Fibroblast of skin of left quadriceps (primary cell): Measurements from ENCODE around the gene SGPL1.
A peak's percentile ranks its signal among the peaks of the same experiment; 100 is the strongest.
"Not testable (repeated sequence)": the region's sequence is repeated elsewhere in the genome, so short reads cannot be mapped to it uniquely, and the experiment has no call there.

ENCODE experiments used
- DNase-seq, 2 experiments: peaks; one replicate each; pipeline ENCODE4 v3.0.0-alpha.2; 2013; ENCODE audit warnings: low read depth in 2 of 2

SGPL1 gene, protein sequence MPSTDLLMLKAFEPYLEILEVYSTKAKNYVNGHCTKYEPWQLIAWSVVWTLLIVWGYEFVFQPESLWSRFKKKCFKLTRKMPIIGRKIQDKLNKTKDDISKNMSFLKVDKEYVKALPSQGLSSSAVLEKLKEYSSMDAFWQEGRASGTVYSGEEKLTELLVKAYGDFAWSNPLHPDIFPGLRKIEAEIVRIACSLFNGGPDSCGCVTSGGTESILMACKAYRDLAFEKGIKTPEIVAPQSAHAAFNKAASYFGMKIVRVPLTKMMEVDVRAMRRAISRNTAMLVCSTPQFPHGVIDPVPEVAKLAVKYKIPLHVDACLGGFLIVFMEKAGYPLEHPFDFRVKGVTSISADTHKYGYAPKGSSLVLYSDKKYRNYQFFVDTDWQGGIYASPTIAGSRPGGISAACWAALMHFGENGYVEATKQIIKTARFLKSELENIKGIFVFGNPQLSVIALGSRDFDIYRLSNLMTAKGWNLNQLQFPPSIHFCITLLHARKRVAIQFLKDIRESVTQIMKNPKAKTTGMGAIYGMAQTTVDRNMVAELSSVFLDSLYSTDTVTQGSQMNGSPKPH

GRCh38 chr10:70815504-70816219 lies at the start of gene SGPL1:
SGPL1 (plus strand) TSS chr10:70815948; CDS start chr10:70816854, 906 bp downstream.
- peak; percentile 49 to 60 for DNase-seq

GRCh38 chr10:70768026-70768685 lies 47.6 kb upstream of the SGPL1 start:
- DNase-seq: not testable (repeated sequence)

DNA sequence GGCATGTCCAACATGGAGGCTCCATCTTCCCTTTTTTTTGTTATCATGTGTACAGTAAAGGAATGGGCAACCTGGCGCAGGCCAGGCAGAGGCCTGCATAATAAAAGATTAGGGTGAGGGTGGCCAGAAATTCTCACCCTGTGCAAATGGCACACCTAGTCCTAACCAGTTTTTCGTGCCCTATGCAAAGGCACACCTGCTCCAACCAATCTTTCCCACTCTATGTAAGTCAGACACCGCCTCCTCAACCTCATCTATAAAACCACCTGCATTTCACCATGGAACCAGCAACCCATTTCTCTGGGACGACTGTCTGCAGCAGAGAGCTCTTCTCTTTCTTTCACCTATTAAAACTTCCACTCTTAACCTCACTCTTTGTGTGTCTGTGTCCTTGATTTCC lies 46.6 kb upstream of the SGPL1 start:
- no peak for DNase-seq

DNA sequence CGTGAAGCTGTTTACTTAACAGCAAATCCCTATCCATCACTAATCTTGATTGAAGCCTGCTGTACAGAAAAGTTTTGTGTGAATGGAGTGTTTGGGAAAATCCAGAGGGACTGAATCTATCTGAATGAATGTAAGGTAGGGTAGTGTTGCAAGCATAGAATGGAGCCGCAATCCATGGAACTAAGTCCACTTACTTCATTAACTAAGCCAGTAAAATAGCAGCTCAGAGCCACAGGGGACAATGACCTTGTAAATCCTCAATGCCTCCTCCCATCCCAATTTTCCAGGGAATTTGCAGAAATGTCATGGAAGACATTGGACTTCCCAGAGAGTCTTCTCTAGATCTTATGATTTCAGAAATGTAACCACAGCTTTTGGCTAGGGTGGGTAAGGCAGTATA lies 45.7 kb upstream of the SGPL1 start:
- DNase-seq: no peak

DNA sequence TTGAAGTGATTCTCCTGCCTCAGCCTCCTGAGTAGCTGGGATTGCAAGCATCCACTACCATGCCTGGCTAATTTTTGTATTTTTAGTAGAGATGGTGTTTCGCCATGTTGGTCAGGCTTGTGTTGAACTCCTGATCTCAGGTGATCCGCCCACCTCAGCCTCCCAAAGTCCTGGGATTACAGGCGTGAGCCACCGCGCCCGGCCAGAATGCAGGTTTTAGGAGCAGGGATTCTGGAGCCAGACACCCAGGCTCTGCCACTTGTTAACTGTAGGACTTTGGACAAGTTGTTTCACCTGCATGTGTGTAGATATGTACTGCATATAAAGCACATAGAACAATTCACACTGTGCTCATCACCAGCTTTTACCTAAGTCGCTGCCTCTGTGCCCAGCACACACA lies 45.2 kb upstream of the SGPL1 start:
- DNase-seq: not testable (repeated sequence)

- DNase-seq: no peak
Measured at GRCh38 chr10:70771311-70772194, 44.2 kb upstream of the SGPL1 start.

- no peak for DNase-seq
Measured at GRCh38 chr10:70772627-70773026, 43.1 kb upstream of the SGPL1 start.

- no peak for DNase-seq
Measured at GRCh38 chr10:70773461-70773860, 42.3 kb upstream of the SGPL1 start.

GRCh38 chr10:70773965-70774809 lies 41.6 kb upstream of the SGPL1 start:
- DNase-seq: no peak

DNA sequence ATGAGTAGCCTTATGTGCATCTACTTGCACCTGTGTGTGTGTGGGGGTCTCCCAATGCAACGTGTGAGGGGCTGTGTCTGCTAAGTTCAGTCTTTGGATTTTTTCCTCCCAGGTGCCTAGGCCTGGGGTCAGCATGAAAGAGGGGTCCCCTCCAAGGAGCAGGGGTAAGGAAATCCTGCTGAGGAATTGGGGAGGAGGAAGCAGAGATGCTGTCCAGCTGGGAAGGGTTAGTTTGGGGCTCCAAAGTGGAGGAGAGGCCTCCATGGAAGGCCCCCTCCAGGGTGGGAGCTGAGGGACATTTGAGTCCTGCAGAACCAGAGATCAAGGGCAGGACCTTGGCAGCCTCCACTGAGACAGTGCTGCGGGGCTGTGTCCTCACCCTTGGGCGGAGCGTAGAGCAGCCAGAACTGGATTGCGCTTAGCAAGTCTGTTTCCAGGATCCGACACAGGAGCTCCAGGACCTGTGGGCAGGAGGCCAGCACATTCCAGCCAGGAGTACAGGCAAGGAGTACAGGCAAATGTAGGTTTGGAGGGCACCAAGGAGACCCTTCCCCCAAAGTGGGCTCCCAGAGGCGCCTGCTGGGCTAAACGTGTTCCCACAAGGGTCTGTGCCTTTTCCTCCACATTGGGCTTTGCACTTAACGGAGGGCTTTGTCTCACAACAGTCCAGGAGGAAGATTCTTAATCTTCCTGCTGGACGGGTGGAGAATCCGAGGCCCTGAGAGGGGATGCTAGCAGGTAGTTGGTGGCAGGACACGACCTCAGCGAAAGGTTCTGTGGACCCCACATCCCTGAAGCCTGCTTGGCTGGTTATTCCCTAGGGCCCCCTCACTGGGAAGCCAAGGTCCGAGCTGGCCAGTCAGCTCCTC lies 40.7 kb upstream of the SGPL1 start:
- no peak for DNase-seq

DNA sequence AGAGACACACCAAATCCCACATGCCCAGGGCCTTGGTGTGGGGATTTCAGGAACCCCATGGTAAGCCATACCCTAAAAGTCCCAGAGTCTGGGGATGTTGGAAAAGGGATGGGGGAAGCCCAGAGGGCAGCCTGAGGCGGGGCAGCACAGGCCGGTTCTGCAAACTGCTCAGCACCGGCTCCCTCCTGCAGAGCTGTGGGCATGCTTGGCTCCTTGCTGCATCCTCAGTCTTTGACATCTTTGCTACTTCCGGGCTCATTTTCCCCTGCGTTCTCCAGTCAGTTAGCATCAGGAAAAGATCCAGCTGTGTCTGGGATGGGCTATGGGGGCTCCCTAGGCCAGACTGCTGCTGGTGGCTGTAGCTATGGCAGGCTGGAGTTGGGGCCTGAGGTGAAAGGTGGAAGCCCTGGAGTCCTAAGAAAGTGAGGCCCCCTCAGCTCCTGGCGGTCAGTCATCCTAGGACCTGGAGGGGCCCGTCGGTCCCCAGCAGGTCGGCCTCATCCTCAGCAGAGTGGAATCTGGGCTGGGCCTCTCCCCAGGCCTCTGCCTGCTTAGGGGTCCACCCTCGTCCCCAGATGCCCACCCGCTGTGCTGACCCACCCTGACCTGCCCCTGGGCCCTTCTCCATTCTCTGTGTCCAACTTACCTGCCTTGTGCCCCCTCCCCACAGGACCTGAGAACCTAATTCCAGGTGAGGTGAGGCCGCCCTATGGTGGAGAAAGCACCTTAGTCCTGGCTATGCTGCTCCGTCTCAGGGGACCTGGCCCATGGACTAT lies 39.9 kb upstream of the SGPL1 start:
- DNase-seq: no peak

GRCh38 chr10:70776455-70777005 lies 39.2 kb upstream of the SGPL1 start:
- DNase-seq: no peak

DNA sequence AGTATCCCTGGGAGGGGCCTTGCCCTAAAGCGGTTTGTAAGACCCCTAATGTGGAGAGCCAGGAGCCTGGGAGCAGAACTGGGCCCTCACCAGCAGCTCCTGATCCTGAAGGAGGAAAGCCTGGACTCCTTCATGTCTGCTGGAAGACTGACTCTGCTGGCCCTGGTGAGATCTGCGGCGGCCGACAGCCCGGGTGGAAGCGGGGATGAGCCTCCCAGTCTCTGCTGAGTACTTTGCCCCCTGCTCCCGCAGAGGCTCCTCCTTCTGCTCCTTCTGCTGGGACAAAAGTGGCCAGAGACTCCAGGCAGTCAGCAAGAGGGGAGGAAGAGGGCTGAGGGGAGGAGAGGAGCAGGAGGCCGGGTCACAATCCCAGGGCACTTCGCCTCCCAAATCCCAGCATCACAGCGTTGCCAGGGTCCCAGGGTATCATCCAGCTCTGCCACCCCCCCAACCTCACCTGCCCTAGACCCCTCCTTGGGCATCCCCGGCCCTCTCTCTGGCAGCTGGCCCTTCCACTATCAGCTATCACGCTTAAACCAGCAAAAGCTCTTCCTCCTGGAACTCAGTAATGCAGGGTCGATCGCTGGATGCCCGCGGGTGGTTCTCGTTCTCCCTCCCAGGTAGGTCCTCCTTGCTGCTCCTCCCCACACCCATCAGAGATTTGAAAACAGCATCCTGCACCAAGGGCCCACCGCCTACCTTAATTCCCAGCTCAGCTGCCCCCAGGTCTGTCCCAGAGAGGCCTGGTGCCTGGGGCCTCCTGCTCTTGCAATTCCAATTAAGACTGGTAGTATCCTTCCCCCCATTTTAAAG lies 38.5 kb upstream of the SGPL1 start:
- no peak for DNase-seq

DNA sequence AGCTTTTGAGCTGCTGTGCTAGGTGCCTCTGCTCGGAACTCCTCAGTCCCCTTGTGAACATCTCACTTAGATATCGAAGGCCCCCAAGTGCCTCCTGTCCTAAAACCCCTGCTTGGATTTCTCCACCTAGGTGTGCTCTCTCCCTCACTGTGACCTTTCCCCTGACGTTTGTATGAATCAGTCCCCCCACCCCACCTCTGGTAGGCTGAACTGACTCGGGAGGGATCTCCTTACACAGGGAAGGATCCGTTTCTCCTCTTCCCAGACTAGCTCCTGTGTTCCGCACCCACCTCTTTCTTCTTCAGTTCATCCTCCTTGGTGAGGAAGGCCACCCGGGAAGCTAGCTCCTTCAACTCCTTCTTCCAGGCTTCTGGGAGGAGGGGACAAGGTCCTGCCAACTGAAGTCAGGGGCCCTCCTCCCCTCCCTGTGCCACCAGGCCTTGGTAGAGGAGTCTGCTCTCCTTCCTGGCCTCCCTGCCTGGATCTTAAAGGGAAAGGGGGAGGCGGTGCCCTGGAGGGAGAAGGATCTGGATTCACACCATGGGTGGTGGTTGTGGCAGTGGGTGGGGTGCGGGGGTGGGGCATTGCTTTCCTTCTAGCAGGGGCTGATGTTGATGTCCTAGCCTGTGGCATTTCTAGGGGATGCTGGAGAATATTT lies 37.4 kb upstream of the SGPL1 start:
- no peak for DNase-seq

DNA sequence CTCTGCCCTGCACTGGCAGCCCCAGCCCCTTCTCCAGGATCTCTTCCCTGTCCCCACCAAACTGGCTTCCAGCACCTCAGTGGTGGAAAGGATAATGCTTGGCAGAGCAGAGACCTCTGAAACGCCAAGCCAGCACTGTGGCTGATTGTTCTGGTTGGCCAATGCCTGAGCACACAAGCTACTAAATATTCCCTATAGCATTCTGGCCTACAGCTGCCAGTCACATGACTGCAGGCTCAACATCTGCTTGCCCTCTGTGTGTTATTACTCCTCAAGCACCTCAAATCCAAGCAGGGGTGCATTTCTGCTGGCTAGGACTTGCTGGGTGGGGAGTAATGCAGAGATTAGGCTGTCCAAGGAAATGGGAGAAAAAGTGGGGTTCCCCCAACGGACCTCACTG lies 36.7 kb upstream of the SGPL1 start:
- no peak for DNase-seq

- DNase-seq: no peak
Measured at GRCh38 chr10:70779511-70780369, 36.0 kb upstream of the SGPL1 start.
